Sigmoid colon (tissue), 4 donors: Measurements from ENCODE around the gene PCDHGA8.

ENCODE experiments used
- EP300 ChIP-seq, 4 donors: sonication (generic); formaldehyde crosslinking; IDR thresholded peaks; one replicate each; pipeline ENCODE4 v1.6.1; 2017; ENCODE audit warnings: antibody characterized with exemption in 4 of 4
- POLR2A ChIP-seq, 2 donors: fragments of 450-650 bp; IDR thresholded peaks; one replicate each; pipeline ENCODE4 v1.6.1; 2016; ENCODE audit warnings: antibody characterized with exemption in 2 of 2, mild to moderate bottlenecking in 2 of 2, moderate library complexity in 2 of 2
- TF ChIP-seq, protein P1 (sequence below), 4 experiments: fragments of 450-650 bp in 3 of 4; fragments of 200-600 bp in 1 of 4; IDR thresholded peaks; one replicate each; pipeline ENCODE4 v1.5.1; 2016 to 2019; ENCODE audit warnings: antibody characterized with exemption in 4 of 4, mild to moderate bottlenecking in 3 of 4, moderate library complexity in 2 of 4

DNA sequence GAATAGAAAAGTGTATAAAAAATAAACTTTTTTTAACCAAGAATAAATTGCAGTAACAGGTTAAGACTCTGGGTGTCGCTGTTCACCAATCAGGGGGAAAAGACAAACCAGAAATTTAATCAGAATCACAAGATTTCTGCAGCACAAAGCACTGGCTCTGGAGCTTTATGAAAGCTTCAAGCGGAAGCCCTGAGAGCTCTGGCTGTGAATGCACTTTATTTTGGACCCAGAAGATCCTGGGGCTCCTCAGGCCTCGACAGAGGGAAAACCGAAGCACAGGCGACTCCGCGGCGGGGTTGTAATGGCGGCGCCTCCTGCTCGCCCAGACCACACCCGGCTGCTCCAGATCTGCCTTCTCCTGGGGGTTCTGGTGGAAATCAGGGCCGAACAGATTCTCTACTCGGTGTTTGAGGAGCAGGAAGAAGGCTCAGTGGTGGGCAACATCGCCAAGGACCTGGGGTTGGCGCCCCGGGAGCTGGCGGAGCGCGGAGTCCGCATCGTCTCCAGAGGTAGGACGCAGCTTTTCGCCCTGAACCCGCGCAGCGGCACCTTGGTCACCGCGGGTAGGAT, 37.4 kb upstream of the PCDHGA8 start, which contains the start of gene PCDHGA4:
- TF ChIP-seq EP300 (IDR thresholded peaks at IDR 0.05) (no peak), POLR2A (IDR thresholded peaks at IDR 0.05) (no peak)
- TF ChIP-seq, protein P1, sequence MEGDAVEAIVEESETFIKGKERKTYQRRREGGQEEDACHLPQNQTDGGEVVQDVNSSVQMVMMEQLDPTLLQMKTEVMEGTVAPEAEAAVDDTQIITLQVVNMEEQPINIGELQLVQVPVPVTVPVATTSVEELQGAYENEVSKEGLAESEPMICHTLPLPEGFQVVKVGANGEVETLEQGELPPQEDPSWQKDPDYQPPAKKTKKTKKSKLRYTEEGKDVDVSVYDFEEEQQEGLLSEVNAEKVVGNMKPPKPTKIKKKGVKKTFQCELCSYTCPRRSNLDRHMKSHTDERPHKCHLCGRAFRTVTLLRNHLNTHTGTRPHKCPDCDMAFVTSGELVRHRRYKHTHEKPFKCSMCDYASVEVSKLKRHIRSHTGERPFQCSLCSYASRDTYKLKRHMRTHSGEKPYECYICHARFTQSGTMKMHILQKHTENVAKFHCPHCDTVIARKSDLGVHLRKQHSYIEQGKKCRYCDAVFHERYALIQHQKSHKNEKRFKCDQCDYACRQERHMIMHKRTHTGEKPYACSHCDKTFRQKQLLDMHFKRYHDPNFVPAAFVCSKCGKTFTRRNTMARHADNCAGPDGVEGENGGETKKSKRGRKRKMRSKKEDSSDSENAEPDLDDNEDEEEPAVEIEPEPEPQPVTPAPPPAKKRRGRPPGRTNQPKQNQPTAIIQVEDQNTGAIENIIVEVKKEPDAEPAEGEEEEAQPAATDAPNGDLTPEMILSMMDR (IDR thresholded peaks at IDR 0.05), result peak in 2 of 4 experiments; percentile 11 to 39
